Liver (tissue), 3 donors: ENCODE results near the gene PRELID3B.
"Not testable (repeated sequence)": the region's sequence is repeated elsewhere in the genome, so short reads cannot be mapped to it uniquely, and the experiment has no call there.

Experiments
- ATF3 ChIP-seq: IDR thresholded peaks from 2 replicates; pipeline ENCODE4 v1.6.1; 2016; ENCODE audit warnings: antibody characterized with exemption
- EGR1 ChIP-seq, 2 donors: IDR thresholded peaks; 2 replicates each; pipeline ENCODE4 v1.6.1; 2016 to 2018; ENCODE audit warnings: antibody characterized with exemption in 2 of 2, low read depth in 2 of 2
- HNF4G ChIP-seq: IDR thresholded peaks from 2 replicates; pipeline ENCODE4 v1.6.1; 2016; ENCODE audit warnings: antibody characterized with exemption
- MAX ChIP-seq: IDR thresholded peaks from 2 replicates; pipeline ENCODE4 v1.6.1; 2016; ENCODE audit warnings: antibody characterized with exemption
- RAD21 ChIP-seq, 2 donors: IDR thresholded peaks; 2 replicates each; pipeline ENCODE4 v1.6.1; 2016; ENCODE audit warnings: antibody characterized with exemption in 2 of 2, mild to moderate bottlenecking in 2 of 2
- SP1 ChIP-seq: IDR thresholded peaks from 2 replicates; pipeline ENCODE4 v1.6.1; 2018; ENCODE audit warnings: antibody characterized with exemption, mild to moderate bottlenecking
- TAF1 ChIP-seq: conservative IDR thresholded peaks from 2 replicates; pipeline ENCODE4 v1.6.1; 2016; ENCODE audit warnings: antibody characterized with exemption, mild to moderate bottlenecking
- YY1 ChIP-seq: IDR thresholded peaks from 2 replicates; pipeline ENCODE4 v1.6.1; 2016; ENCODE audit warnings: antibody characterized with exemption, mild to moderate bottlenecking
- TF ChIP-seq, protein P1 (sequence below): fragments of 150-350 bp; IDR thresholded peaks from 2 replicates; pipeline ENCODE4 v1.5.1; 2017; ENCODE audit warnings: improper control_type of control experiment, low read depth, low read length; ENCODE audit not compliant: missing input control
- TF ChIP-seq, protein P2 (sequence below): IDR thresholded peaks from 2 replicates; pipeline ENCODE4 v1.6.1; 2016; ENCODE audit warnings: antibody characterized with exemption, mild to moderate bottlenecking
- donor health status: healthy.
- donor health status: healthy.

DNA sequence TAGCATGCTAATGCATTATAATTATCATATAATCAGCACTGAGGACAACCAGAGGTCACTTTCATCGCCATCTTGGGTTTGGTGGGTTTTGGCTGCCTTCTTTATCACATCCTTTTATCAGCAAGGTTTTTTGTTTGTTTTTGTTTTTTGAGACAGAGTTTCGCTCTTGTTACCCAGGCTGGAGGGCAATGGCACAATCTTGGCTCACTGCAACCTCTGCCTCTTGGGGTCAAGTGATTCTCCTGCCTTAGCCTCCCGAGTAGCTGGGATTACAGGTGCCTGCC lies 30.8 kb downstream of the PRELID3B start:
- TF ChIP-seq, protein P1, sequence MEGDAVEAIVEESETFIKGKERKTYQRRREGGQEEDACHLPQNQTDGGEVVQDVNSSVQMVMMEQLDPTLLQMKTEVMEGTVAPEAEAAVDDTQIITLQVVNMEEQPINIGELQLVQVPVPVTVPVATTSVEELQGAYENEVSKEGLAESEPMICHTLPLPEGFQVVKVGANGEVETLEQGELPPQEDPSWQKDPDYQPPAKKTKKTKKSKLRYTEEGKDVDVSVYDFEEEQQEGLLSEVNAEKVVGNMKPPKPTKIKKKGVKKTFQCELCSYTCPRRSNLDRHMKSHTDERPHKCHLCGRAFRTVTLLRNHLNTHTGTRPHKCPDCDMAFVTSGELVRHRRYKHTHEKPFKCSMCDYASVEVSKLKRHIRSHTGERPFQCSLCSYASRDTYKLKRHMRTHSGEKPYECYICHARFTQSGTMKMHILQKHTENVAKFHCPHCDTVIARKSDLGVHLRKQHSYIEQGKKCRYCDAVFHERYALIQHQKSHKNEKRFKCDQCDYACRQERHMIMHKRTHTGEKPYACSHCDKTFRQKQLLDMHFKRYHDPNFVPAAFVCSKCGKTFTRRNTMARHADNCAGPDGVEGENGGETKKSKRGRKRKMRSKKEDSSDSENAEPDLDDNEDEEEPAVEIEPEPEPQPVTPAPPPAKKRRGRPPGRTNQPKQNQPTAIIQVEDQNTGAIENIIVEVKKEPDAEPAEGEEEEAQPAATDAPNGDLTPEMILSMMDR, result not testable (repeated sequence)
- not testable (repeated sequence) for TF ChIP-seq TAF1; RAD21 (IDR thresholded peaks at IDR 0.05); MAX; SP1; ATF3; EGR1 (IDR thresholded peaks at IDR 0.05; ENCODE audit: low read depth in 2 of 2); YY1; HNF4G
- TF ChIP-seq, protein P2, sequence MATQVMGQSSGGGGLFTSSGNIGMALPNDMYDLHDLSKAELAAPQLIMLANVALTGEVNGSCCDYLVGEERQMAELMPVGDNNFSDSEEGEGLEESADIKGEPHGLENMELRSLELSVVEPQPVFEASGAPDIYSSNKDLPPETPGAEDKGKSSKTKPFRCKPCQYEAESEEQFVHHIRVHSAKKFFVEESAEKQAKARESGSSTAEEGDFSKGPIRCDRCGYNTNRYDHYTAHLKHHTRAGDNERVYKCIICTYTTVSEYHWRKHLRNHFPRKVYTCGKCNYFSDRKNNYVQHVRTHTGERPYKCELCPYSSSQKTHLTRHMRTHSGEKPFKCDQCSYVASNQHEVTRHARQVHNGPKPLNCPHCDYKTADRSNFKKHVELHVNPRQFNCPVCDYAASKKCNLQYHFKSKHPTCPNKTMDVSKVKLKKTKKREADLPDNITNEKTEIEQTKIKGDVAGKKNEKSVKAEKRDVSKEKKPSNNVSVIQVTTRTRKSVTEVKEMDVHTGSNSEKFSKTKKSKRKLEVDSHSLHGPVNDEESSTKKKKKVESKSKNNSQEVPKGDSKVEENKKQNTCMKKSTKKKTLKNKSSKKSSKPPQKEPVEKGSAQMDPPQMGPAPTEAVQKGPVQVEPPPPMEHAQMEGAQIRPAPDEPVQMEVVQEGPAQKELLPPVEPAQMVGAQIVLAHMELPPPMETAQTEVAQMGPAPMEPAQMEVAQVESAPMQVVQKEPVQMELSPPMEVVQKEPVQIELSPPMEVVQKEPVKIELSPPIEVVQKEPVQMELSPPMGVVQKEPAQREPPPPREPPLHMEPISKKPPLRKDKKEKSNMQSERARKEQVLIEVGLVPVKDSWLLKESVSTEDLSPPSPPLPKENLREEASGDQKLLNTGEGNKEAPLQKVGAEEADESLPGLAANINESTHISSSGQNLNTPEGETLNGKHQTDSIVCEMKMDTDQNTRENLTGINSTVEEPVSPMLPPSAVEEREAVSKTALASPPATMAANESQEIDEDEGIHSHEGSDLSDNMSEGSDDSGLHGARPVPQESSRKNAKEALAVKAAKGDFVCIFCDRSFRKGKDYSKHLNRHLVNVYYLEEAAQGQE, result not testable (repeated sequence)
